T-helper 2 cell (primary cell): ENCODE measurements around the gene BNIPL.
A peak's percentile ranks its signal among the peaks of the same experiment; 100 is the strongest.

Source experiments
- DNase-seq, 5 experiments: peaks; one replicate each; pipeline versions ENCODE4 v3.0.0 to v3.0.0-alpha.2; 2012 to 2022

The BNIPL gene

DNA sequence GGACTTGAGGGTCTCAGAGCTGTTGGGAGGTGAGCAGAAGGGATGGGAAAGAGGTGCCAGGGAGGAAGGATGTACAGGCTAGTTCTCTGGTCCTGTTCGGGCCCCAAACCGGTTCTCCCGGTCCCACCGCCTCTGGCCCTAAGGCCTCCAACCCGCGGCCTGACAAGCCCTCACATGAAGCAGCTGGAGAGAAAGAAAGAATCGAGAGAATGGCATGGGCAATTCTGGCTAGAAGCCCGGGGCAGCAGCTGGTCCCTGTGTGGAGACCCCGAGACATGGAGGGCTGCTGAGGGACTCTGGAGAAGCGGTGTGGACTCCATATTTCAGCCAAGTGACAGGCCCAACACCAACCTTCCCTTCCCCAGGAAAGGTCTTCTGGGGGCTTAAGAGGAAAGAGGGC is 22.3 kb downstream of the BNIPL start:
- no peak for DNase-seq

DNA sequence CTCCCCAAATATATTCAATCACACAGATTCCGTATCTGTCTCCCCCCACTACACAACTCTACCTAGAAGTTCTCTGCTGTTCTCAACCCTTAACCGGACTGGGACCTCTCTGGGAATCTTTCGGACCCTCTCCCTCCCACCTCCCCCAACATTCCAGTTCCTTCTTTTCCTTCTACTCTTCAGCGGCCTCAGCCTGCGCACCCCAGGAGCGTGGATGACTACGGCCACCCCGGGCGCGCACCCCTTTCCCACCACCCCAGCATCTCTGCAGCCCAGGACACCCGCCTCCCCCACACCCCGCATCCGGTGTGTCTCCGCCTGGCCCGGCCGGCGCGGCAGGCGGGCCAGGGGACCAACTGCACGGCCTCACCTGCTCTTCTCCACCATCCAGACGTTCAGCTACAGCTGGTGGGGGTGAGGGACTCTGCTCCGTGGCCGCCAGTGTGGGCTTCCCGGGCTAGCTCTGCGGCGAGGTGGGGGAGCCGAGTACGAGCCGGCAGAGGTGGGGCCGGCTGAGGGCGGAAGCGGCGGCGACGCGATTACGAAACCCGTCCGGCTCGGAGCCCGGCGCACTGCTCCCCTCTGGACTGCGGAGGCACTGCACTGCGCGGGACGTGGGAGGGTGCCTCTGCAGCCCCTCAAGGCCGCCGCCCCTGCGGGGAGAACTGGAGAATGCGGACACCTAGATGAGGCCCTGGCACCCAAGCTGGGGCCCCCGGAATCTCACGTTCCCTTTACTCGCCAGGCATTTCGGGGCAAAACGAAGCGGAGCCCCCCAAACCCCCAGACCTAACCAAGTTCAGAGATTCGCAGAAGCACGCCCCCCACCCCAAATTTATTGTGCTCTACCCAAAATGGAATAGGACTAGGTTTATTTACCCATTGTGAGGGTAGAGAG is 23.0 kb downstream of the BNIPL start, which contains the start of gene CDC42SE1:
CDC42SE1 (minus strand) TSS at position 514 of the 898 bp plus-strand sequence. CDS start 3,892 bp downstream, outside the sequence.
- DNase-seq, result peak; percentile 68 to 94 (median 78)

- DNase-seq, result no peak
Observed at GRCh38 chr1:151060007-151060656, 23.7 kb downstream of the BNIPL start, which contains the start of gene MLLT11. Gene MLLT11, plus strand, starts transcription at chr1:151060397. Its CDS starts 6,828 bp downstream, at chr1:151067225.

DNA sequence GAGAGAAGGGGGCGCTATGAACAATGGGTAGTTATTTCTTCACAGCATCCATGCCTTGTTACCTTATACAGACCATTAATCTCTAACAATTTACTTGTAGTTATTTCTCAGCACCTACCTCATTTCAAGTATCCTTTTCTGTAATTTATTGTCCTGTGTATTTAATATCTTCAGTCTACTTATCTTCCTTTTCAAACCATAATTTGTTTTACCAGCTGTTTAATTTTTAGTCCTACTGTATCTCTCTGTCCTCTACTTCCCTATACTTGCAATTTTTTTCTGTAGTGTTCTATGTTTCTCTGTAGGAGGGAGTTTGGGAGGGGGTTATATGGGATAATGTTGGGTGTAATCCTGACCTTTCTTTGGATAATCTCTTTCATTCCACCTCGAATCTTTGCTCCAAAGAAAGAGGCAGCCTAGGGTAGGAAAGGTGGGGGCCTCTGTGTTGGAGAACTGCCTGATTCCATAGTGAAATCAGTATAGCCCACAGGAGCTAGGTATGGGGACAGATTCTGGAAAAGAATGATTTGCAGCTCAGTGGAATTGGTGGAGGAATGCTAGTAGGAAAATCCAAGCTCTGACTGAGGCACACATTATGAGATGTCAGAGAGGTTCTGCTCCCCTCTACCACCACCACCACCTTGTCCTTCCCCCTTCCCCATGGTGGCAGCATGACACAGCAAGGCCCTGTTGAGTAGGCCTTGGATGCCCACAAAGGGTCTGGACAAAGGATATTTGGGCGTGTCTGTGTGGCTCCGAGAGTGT is 24.5 kb downstream of the BNIPL start:
- DNase-seq, result no peak

- DNase-seq, result no peak
Observed at GRCh38 chr1:151061704-151062103, 25.3 kb downstream of the BNIPL start.

DNA sequence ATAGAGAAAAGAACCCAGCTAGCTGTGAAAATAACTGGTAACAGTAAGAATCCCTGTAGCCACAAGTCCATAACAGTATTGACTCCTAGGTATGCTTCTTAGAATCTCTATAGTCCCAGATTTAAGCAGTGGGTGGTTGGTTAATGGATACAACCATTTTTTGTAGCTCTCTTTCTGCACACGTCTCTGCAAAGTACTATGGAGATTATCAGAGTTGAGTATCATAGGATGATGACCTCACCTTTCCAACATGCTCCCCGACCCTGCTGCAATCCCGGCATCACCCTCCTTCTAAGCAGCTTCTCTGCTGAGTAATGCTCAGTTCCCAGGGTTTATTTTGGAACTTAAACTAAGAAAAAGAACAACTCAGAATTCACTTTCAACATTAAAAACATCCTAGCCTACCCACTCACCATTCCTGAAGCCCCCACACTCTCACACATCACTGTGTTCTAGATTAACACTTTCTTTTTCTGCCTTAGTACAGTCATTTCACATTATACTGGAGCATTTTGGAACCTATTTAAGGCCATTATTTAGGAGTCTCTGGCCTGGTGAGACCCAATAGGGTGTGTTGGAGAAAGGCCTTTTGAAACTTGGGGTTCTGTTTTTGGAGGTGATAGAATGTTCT is 26.5 kb downstream of the BNIPL start:
- no peak for DNase-seq

- no peak for DNase-seq
Observed at GRCh38 chr1:151065089-151065645, 28.8 kb downstream of the BNIPL start.

DNA sequence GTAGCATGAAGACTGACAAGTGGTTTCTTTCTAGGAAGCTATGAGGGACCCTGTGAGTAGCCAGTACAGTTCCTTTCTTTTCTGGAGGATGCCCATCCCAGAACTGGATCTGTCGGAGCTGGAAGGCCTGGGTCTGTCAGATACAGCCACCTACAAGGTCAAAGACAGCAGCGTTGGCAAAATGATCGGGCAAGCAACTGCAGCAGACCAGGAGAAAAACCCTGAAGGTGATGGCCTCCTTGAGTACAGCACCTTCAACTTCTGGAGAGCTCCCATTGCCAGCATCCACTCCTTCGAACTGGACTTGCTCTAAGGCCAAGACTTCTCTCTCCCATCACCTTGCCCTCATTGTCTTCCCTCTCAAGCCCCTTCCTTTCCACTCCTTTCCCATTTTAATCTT is 30.8 kb downstream of the BNIPL start:
- no peak for DNase-seq

GRCh38 chr1:151069103-151069486 is 32.7 kb downstream of the BNIPL start:
- DNase-seq, result no peak

DNA sequence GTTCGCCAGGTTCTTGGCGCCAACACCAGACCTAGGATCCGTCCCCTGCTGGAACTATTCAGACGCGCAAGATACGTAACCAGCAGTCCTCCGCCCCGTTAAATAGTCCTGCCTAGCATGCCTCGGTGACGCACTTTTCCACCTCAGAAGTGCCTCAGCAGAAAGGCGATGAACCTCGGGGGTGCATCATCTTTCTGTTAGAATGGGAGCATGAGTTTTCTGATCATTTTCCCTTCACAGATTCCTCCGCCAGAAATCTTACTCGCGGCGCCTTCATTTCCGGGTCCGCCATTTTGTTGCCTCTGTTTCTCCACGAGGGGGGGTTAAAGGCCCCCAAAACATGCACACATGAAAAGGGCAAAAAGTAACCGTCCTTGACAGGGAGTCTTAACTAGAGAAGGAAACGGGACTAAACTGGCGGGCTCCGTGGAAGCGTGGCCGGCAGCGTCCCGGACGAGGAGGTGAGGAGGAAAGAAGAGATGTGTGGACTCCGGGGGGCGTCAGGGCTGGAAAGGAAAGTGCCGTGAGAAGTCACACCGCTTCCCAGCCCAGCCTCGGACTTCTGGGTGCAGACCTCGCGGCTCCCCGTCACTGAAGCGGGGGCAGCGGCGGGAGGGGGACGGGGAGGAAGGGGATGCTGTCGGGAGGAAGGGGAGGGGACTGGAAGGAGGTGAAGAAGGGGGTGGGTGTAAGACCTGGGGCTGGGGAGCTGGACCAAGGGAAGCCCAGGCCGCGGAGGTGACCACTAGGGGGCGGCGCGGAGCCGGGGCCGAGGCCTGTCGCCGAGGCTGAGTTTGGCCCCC is 34.3 kb downstream of the BNIPL start, which contains the start of gene GABPB2:
GABPB2 (plus strand) TSS at position 288 of the 803 bp plus-strand sequence. CDS start 17,429 bp downstream, outside the sequence.
- peak; percentile 69 to 93 (median 81) for DNase-seq

- DNase-seq, result no peak
Observed at GRCh38 chr1:151072224-151072623, 35.8 kb downstream of the BNIPL start.

- DNase-seq, result no peak
Observed at GRCh38 chr1:151085953-151086559, 49.7 kb downstream of the BNIPL start.
